Ishikawa (cell line): ENCODE results near the gene GAB3.

Experiments used
- CEBPB ChIP-seq: IDR thresholded peaks from 2 replicates; pipeline ENCODE4 v1.6.1; 2012
- CREB1 ChIP-seq: IDR thresholded peaks from 2 replicates; pipeline ENCODE4 v1.6.1; 2012; ENCODE audit warnings: low read depth
- EGR1 ChIP-seq: IDR thresholded peaks from 2 replicates; pipeline ENCODE4 v1.6.1; 2012
- EP300 ChIP-seq: IDR thresholded peaks from 2 replicates; pipeline ENCODE4 v1.6.1; 2012; ENCODE audit warnings: borderline replicate concordance
- FOXM1 ChIP-seq: IDR thresholded peaks from 2 replicates; pipeline ENCODE4 v1.6.1; 2012; ENCODE audit warnings: low read depth, borderline replicate concordance
- NFIC ChIP-seq: IDR thresholded peaks from 2 replicates; pipeline ENCODE4 v1.6.1; 2012
- RAD21 ChIP-seq: IDR thresholded peaks from 2 replicates; pipeline ENCODE4 v1.6.1; 2012; ENCODE audit warnings: low read depth
- TAF1 ChIP-seq: IDR thresholded peaks from 2 replicates; pipeline ENCODE4 v1.6.1; 2012; ENCODE audit warnings: low read depth, mild to moderate bottlenecking
- TCF12 ChIP-seq: IDR thresholded peaks from 2 replicates; pipeline ENCODE4 v1.6.1; 2012; ENCODE audit warnings: low read depth
- TEAD4 ChIP-seq: IDR thresholded peaks from 2 replicates; pipeline ENCODE4 v1.6.1; 2012
- USF1 ChIP-seq: IDR thresholded peaks from 2 replicates; pipeline ENCODE4 v1.6.1; 2012
- YY1 ChIP-seq: IDR thresholded peaks from 2 replicates; pipeline ENCODE4 v1.6.1; 2012; ENCODE audit warnings: low read depth
- ZBTB7A ChIP-seq: IDR thresholded peaks from 2 replicates; pipeline ENCODE4 v1.6.1; 2012; ENCODE audit warnings: low read depth
- TF ChIP-seq, protein P1 (sequence below): IDR thresholded peaks from 2 replicates; pipeline ENCODE4 v1.6.1; 2012
- TF ChIP-seq, protein P2 (sequence below): IDR thresholded peaks from 2 replicates; pipeline ENCODE4 v1.6.1; 2012; ENCODE audit warnings: low read depth, mild to moderate bottlenecking

Gene GAB3

DNA sequence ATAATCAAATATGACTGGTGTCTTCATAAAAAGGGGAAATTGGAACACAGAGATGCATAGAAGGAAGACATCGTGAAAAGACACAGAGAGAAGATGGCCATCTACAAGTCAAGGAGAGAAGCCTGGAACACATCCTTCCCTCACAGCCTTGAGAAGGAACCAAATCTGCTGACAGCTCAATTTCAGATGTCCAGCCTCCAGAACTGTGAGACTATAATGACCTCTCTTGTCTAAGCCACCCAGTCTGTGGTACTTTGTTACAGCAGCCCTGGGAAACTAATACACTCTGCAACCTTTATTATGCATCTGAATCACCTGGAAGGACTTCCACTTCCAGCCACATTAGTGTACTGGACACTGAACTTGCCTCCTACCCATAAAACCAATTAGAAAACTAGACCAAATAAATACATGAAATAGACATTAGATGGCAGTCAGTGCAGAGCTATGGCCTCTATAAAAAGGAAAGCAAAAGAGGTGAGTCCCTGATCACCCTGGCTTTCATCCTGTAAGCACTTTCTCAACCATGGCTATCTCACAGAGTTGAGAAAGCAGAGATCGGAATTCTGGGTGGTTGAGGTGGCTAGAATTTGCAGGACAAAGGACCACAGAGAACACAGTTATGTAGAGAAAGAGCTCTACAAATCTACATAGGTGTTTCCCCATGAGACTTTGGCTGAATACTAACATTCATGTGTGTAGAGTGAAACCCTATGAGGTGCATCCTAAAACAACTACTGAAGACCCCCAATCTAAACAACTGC lies 25.7 kb downstream of the GAB3 start:
- TF ChIP-seq ZBTB7A = no peak
- no peak for TF ChIP-seq CREB1
- no peak for TF ChIP-seq FOXM1
- TF ChIP-seq, protein P1, sequence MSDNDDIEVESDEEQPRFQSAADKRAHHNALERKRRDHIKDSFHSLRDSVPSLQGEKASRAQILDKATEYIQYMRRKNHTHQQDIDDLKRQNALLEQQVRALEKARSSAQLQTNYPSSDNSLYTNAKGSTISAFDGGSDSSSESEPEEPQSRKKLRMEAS = no peak

- no peak for TF ChIP-seq TEAD4
- TF ChIP-seq, protein P2, sequence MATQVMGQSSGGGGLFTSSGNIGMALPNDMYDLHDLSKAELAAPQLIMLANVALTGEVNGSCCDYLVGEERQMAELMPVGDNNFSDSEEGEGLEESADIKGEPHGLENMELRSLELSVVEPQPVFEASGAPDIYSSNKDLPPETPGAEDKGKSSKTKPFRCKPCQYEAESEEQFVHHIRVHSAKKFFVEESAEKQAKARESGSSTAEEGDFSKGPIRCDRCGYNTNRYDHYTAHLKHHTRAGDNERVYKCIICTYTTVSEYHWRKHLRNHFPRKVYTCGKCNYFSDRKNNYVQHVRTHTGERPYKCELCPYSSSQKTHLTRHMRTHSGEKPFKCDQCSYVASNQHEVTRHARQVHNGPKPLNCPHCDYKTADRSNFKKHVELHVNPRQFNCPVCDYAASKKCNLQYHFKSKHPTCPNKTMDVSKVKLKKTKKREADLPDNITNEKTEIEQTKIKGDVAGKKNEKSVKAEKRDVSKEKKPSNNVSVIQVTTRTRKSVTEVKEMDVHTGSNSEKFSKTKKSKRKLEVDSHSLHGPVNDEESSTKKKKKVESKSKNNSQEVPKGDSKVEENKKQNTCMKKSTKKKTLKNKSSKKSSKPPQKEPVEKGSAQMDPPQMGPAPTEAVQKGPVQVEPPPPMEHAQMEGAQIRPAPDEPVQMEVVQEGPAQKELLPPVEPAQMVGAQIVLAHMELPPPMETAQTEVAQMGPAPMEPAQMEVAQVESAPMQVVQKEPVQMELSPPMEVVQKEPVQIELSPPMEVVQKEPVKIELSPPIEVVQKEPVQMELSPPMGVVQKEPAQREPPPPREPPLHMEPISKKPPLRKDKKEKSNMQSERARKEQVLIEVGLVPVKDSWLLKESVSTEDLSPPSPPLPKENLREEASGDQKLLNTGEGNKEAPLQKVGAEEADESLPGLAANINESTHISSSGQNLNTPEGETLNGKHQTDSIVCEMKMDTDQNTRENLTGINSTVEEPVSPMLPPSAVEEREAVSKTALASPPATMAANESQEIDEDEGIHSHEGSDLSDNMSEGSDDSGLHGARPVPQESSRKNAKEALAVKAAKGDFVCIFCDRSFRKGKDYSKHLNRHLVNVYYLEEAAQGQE = no peak
- no peak for TF ChIP-seq CREB1
- no peak for TF ChIP-seq TAF1
- no peak for TF ChIP-seq FOXM1
- no peak for TF ChIP-seq YY1
- TF ChIP-seq EGR1 = no peak
- TF ChIP-seq, protein P1 = no peak
- no peak for TF ChIP-seq EP300
- no peak for TF ChIP-seq CEBPB
- no peak for TF ChIP-seq USF1
- no peak for TF ChIP-seq TCF12
- no peak for TF ChIP-seq ZBTB7A
- no peak for TF ChIP-seq RAD21
Observed at GRCh38 chrX:154721155-154721554, 29.7 kb downstream of the GAB3 start.

GRCh38 chrX:154720067-154720466 lies 30.8 kb downstream of the GAB3 start:
- TF ChIP-seq TAF1 (no peak), RAD21 (no peak), NFIC (no peak)
- TF ChIP-seq, protein P2 = no peak
- TF ChIP-seq, protein P1 = no peak

- TF ChIP-seq TCF12 (no peak), TEAD4 (no peak), ZBTB7A (no peak), TAF1 (no peak), RAD21 (no peak), NFIC (no peak), FOXM1 (no peak), CEBPB (no peak), EGR1 (no peak), USF1 (no peak), YY1 (no peak), EP300 (no peak), CREB1 (no peak)
- TF ChIP-seq, protein P1 = no peak
- TF ChIP-seq, protein P2 = no peak
Observed at GRCh38 chrX:154719132-154719675, 31.7 kb downstream of the GAB3 start.
